C4-2B (cell line): Measurements from ENCODE around the gene ICE2.

Experiments
- ZFX ChIP-seq: fragments of 450-650 bp; IDR thresholded peaks from 2 replicates; pipeline ENCODE4 v1.6.1; 2017
- TF ChIP-seq, protein P1 (sequence below): fragments of 450-650 bp; conservative IDR thresholded peaks from 2 replicates; pipeline ENCODE4 v1.5.1; 2017; ENCODE audit warnings: mild to moderate bottlenecking

DNA sequence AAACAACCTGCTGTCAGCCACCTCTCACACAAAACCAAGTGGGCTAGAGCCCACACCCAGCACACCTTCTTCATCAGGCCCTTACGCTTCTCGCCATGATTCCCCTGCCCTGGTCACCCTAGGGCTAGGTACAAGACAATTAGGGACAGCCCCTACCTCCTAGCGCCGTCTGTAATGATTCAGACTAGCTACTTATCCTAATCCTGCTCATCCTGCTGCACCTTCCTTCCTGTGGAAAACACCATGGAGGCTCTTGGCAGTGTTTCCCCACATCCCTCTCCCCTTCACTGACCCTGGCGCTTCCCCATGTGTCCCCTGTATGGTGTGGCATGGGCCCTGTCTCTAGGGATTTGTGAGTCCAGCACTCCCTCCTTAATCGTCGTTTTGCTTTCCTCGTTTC, 39.6 kb upstream of the ICE2 start:
- TF ChIP-seq, protein P1, sequence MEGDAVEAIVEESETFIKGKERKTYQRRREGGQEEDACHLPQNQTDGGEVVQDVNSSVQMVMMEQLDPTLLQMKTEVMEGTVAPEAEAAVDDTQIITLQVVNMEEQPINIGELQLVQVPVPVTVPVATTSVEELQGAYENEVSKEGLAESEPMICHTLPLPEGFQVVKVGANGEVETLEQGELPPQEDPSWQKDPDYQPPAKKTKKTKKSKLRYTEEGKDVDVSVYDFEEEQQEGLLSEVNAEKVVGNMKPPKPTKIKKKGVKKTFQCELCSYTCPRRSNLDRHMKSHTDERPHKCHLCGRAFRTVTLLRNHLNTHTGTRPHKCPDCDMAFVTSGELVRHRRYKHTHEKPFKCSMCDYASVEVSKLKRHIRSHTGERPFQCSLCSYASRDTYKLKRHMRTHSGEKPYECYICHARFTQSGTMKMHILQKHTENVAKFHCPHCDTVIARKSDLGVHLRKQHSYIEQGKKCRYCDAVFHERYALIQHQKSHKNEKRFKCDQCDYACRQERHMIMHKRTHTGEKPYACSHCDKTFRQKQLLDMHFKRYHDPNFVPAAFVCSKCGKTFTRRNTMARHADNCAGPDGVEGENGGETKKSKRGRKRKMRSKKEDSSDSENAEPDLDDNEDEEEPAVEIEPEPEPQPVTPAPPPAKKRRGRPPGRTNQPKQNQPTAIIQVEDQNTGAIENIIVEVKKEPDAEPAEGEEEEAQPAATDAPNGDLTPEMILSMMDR = no peak
- TF ChIP-seq ZFX = no peak
